NCI-H2081 (cell line): ENCODE measurements around the gene TLCD1.

Experiments used
- DNase-seq, 2 experiments: peaks; one replicate each; lab custom pipeline; 2025; lab: John Stamatoyannopoulos, UW

The TLCD1 gene

DNA sequence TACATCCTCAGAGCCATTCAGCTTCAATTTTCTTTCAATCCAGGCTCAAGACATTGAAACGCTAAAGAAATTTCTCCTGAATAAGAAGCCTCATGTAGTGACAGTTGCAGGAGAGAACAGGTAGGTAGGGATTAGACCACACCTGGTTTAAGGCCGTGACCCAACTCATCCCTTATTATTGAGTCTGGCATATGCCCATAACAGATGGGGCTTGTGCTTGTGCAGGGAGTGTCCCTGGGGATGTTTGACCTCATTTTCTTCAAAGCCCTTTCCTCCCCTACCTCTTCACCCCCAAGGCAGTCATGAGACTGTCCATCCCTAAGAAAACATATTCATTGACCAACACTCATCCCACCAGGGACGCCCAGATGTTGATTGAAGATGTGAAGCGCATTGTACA lies 39.7 kb downstream of the TLCD1 start:
- DNase-seq = no peak

DNA sequence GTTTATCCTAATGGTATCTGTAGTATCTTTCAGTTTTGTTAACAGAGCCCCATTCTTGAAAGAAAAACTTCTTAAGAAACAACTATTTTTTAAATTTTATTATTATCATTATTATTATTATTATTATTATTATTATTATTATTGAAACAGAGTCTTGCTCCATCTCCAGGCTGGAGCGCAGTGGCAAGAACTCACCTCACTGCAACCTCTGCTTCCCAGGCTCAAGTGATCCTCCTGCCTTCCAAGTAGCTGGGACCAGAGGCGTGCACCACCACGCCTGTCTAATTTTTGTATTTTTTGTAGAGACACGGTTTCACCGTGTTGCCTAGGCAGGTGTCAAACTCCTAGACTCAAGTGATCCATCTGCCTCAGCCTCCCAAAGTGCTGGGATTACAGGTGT lies 40.7 kb downstream of the TLCD1 start:
- DNase-seq = no peak

DNA sequence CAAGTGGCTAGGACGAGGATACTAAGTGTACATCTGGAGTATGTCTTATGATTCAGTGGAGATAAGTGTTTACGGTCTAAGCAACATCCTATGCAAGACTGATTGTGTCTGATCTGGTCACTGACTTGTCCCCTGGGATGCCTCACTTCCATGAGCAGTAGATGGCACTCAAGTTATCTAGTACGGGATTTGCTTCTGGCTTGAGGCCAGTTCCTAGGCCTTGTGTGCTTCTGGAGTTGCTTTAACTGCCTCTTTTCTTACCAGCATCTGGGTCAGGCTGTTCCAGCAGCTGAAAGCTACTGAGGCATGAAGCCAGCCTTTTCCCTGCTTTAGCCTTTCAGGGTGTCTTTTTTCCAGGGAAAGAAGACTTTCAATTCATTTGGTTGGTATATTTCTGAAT lies 41.1 kb downstream of the TLCD1 start:
- DNase-seq = no peak

DNA sequence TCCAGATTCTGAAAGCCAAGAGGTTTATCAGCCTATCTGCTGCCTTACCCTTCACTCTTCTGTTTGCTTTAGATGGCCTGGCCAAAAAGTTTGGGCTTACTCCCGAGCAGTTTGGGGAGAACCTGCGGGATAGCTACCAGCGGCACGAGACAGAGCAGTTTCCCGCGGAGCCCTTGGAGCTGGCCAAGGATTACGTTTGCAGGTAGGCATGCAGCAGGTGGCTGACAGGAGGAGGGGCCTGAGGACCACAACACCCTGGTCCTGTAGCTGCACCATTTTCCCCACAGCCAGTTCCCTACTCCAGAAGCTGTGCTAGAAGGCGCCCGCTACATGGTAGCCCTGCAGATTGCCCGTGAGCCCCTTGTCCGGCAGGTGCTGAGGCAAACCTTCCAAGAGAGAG lies 43.4 kb downstream of the TLCD1 start:
- DNase-seq = no peak

DNA sequence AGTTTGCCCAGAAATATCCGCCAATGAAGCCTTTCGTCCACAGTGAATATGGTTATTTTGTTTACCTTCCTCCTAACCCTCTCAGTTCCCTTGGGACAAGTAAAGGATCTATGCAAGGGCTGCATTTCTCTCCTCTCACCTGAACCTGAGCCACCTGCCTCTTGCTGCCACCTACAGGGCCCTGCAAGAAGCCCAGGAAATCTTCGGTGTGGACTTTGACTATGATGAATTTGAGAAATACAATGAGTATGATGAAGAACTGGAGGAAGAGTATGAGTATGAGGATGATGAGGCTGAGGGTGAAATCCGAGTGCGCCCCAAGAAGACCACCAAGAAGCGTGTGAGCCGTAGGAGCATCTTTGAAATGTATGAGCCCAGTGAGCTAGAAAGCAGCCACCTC lies 50.1 kb downstream of the TLCD1 start:
- no peak for DNase-seq

DNA sequence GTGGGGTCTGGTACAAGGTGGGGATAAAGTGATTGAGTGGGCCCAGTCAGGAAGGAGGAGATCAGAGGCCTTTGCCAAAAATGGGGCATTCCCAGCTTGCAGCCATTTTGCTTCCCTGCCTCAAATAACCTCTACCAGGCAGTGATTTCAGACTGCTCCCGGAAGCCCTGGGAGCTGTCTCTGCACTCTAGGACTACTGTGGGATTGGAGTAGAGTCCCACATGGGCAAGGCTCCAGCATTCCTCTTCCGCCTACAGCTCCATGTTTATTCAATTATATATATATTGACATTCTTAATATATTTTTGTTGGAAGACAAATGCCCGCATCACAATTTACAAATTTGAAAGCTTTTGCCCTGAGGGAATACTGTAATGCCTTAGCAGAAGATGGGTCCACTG lies 50.5 kb downstream of the TLCD1 start:
- DNase-seq = no peak
